ENCODE measurements around the gene CLIC3.

- TF ChIP-seq EZH2phosphoT487 (IDR thresholded peaks at IDR 0.05; ENCODE audit: low read depth) (no peak), CTCF (IDR thresholded peaks at IDR 0.05; ENCODE audit: low read depth, low read length) (no peak)
Measured at GRCh38 chr9:136958898-136959850, 37.2 kb downstream of the CLIC3 start.
